COR-L47 (cell line): ENCODE results near the gene MROH2A.
"Not testable (repeated sequence)": the region's sequence is repeated elsewhere in the genome, so short reads cannot be mapped to it uniquely, and the experiment has no call there.

Source experiments
- DNase-seq: peaks from one replicate; lab custom pipeline; 2025; lab: John Stamatoyannopoulos, UW

MROH2A gene

DNA sequence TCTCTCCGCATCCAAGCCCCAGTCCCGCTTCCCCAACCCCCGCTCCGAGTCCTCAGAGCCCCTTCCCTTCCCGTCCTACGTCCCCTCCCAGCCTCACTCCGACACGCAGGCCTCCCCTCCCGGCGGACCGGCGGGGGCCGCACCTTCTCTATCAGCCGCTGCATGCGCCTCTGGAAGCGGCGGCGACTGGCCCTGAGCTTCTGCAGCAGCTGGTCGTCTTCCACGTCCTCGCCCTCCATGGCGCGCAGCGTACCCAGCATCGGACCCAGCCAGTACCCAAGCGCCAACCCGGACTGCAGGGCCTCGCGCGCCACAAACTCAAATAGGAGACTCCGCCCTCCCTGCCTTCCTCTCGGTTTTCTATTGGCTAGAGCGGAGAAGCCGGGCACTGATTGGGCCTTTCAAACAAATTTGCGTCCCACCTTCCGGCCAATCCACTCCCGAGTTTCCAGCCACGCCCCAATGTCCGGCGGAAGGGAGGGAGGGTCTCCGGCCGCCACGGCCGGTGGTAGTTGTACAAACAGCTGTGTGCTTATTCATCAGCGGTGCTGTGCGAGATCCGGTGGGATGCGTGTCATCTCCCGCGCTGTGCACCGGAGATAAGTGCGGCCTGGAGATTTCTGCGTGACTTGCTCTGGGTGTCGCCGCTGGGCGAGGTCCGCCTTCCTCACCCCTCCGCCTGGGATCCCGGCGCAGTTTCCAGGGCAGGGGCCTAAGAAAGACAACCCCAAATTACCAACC lies 76.3 kb downstream of the MROH2A start, which contains the start of gene HJURP:
Gene HJURP, minus strand, starts transcription at position 295 of the 741 bp plus-strand sequence. Its CDS starts 35 bp downstream, at position 260.
- DNase-seq, result peak; percentile 86

DNA sequence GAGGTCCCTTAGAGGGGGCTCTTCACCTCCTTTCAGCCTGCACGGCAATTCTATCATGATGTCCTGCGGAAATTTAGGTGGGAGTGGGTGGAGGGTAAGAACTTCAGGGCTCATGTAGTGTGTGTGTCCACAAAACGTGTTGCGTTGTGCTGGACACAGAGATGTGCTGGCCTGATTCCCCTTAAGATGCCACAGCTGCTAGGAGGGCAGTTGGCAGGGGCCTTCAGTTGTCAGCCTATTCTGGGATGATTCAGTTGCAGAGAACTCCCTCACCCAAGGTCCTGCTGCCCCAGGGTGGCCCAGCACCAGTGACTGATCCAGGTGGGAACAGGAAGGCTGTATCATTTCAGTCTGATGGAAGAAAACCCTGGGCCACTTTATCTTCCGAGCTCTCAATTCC lies 77.2 kb downstream of the MROH2A start:
- no peak for DNase-seq

DNA sequence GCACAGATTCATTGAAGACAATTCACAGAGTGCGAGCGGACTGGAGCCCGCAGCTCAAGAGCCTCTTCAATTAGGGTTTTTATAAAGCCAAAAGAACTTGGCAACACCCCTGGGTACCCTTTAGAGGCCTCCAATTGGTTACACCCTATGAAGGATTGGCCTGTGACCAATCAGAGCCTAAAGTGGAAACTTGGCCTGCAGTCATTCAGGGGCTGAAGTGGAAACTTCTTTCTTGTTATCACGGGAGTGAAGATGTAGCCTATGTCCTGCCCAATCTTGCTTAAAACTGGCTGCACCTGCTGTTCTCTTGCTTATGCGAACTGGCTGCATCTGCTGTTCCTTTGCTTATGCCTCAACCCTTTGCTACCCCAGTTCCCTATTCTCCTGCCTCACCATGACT lies 78.1 kb downstream of the MROH2A start:
- DNase-seq, result no peak

DNA sequence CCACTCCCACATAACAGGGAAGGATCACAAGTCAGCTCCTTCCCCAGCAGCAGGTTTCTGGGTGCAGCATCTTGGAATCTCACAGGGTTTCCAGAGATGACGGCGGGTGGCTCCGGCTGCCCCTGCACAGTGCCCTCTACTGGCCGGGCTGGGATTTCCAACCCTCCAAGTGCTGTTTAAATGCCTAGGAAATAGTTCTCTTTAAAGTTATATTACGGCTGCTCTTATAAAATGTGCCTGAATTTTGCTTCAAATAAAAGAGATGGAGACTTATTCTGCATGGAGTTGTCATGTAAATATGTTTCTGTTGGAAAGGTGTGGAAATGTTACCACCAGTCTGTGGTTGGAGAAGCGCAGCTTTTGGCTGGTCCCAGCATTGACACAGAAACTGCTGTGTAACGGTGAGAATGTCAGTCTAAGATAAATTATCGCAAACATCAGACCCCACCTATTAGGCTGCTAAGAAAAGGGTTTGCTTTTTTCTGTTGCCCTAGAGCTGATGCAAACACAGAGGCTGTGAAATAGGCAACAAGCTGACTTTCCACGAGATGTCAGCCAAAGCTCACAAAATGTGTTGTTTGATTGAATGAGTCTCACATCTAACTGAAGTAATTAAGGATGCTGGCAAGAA lies 79.5 kb downstream of the MROH2A start:
- DNase-seq, result peak; percentile 56

DNA sequence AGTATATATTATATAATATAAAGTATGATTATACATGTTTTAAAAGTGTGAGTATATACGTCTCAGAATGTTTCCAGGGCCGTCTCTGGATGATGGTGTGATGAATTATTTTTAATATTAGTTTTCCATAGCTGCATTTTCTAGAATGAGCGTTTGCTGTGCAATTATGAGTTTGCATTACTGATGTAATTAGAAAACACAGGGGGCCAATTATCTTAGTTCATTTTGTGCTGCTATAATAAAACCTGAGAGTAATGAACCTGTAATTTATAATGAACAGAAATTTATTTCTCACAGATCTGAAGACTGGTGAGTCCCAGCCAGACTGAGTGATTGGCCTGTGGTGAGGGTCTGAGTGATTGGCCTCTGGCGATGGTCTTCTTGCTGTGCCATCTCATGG lies 80.2 kb downstream of the MROH2A start:
- DNase-seq, result peak; percentile 10

DNA sequence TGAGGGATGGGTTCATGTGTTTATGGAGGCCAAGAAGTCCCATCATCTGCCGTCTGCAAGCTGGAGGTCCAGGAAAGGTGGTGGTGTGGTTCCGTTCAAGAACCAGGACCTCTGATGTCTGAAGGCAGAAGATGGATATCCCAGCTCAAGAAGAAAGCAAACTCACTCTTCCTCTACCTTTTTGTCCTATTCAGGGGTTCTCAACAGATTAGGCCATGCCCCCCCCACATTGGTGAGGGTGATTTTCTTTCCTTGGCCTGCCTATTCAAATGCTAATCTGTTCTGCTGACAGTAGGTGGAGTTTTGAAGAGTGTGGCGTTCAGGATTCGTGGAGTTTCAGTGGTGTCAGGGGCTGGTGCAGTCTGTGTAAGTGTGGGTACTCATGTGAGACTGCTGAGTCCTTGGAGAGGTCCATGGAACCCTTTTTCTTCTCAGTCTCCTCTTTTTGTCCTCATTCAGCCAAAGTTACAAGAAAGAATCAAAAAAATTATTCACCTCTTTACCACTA lies 84.2 kb downstream of the MROH2A start:
- no peak for DNase-seq

DNA sequence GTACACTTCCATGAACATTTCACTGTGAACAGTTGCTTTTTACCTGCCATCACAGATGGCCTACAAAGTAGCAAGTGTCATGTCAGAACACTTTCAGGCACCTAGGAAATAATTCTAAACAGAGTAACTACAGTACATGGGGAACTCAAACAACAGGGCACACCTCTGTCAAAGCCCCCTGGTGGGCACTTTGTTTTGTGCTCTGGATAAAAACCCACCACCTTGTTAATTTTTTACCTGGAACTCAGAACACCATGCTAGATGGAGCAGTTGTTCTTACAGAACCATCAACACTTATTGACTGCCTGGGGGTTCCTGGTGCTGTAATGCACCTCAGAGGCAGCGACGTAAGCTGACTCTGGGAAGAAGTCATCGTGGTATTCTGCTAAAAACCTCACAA lies 87.7 kb downstream of the MROH2A start:
- no peak for DNase-seq

DNA sequence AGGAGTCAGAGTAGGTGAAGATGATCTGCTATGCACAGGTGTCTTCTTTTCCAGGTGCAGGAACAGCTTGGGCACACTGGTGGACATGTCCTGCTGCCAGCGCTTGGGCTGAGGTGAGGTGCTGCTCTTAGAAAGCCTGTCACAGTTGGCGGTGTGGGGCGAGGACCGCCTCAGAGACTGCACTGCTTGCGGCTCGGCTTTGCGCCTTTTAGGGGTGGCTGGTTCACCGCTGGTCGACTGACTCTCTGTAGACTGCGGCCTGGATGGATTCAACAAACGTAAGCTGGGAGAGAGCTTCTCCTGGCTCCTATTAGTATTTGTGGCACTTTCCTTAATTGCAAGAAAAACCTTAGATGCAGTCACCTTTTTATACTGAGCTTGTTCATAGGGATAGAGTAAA lies 88.3 kb downstream of the MROH2A start:
- DNase-seq, result no peak

DNA sequence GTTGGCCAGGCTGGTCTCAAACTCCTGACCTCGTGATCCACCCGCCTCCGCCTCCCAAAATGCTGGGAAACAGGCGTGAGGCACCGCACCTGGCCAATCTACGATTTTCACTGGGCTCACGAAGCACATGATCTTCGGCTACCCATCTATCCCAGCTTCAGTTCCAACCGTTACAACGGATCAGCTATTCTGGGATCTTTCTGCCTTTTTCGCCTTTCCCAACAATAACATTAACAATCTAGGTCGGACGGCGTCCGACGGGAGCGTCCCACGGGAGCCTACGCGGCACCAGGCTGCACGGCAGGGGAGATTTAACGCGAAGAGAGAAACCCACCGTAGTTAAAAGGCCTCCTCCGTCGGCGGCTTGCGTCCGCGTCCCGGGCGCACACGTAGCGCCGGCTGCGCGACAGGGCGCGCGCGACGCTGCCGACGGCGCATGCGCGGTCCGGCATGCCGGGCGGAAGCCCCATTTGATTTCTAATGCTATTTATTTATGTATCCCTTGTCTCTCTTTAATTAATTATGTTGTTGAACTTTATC lies 89.9 kb downstream of the MROH2A start, which contains the start of gene MSL3B:
Gene MSL3B, minus strand, starts transcription at position 394 of the 540 bp plus-strand sequence.
- DNase-seq, result peak; percentile 8

DNA sequence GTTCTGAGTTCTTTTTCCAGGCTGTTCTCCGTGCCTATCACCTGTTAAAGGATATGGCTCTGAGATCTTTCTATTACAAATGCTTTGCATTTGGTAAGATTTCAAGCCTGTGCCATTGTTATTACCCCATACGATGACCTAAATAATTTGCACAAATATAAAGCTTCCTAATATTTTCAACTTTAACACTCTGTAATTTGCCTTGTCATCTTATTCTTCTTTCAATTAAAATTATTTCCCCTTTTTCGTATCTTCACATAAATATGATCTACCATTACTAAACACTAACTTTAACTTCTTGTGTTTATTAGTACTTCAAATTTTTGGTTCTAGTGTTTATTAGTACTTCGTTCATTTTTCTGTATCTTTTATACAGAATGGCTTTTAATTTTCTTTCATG lies 93.3 kb downstream of the MROH2A start:
- DNase-seq, result no peak

DNA sequence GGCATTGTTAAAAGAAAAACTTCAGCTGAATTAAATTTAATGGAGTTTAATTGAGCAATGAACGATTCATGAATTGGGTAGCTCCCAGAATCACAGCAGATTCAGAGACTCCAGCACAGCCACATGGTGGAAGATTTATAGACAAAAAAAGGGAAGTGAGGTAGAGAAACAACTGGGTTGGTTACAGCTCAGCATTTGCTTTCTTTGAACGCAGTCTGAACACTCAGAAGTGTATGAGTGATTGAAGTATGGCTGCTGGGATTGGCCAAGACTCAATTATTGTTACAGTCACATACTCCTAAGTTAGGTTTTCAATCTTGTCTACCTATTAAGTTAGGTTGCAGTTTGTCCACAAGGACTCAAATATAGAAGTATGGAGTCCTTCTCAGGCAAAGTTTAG lies 94.0 kb downstream of the MROH2A start:
- DNase-seq, result not testable (repeated sequence)

DNA sequence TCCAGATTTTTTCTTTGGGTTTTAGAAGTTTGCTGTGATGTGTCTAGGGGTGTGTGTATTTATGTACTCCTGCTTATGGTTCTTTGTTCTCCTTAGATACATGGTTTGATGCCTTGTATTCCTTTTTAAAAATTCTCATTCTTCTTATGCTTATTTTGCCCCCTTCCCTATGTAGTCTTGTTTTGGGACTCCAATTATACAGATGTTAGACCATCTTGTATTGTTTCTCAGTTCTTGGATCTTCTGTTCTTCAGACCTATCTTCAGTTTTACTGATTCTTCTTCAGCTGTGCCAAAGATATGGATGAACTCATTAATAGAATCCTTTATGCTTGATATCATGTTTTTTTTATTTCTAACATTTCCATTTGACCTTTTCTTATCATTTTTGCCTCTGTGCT lies 104.2 kb downstream of the MROH2A start:
- no peak for DNase-seq
